WI38 (cell line): ENCODE data around the gene FYCO1.

ENCODE experiments used
- H3K4me3 ChIP-seq: 2 replicates; pipeline ENCODE4 v1.5.1; 2011; ENCODE audit warnings: low read depth, mild to moderate bottlenecking, control low read depth, low read length
- TF ChIP-seq, protein P1 (sequence below): IDR thresholded peaks from 2 replicates; pipeline ENCODE4 v1.5.1; 2012; ENCODE audit warnings: low read depth, mild to moderate bottlenecking, control low read depth, low read length

The FYCO1 gene

GRCh38 chr3:45980819-45981218 lies 14.8 kb downstream of the FYCO1 start:
- no peak overlapping the region for H3K4me3 ChIP-seq
- TF ChIP-seq, protein P1, sequence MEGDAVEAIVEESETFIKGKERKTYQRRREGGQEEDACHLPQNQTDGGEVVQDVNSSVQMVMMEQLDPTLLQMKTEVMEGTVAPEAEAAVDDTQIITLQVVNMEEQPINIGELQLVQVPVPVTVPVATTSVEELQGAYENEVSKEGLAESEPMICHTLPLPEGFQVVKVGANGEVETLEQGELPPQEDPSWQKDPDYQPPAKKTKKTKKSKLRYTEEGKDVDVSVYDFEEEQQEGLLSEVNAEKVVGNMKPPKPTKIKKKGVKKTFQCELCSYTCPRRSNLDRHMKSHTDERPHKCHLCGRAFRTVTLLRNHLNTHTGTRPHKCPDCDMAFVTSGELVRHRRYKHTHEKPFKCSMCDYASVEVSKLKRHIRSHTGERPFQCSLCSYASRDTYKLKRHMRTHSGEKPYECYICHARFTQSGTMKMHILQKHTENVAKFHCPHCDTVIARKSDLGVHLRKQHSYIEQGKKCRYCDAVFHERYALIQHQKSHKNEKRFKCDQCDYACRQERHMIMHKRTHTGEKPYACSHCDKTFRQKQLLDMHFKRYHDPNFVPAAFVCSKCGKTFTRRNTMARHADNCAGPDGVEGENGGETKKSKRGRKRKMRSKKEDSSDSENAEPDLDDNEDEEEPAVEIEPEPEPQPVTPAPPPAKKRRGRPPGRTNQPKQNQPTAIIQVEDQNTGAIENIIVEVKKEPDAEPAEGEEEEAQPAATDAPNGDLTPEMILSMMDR: no peak

GRCh38 chr3:45980229-45980813 lies 15.3 kb downstream of the FYCO1 start:
- TF ChIP-seq, protein P1: no peak
- H3K4me3 ChIP-seq: no peak overlapping the region

GRCh38 chr3:45979378-45979777 lies 16.2 kb downstream of the FYCO1 start:
- no peak overlapping the region for H3K4me3 ChIP-seq
- TF ChIP-seq, protein P1: no peak

- TF ChIP-seq, protein P1: no peak
- no peak overlapping the region for H3K4me3 ChIP-seq
Measured at GRCh38 chr3:45978006-45978761, 17.4 kb downstream of the FYCO1 start.

GRCh38 chr3:45976191-45977091 lies 19.2 kb downstream of the FYCO1 start:
- TF ChIP-seq, protein P1: no peak
- H3K4me3 ChIP-seq: no peak overlapping the region

GRCh38 chr3:45975686-45976085 lies 19.9 kb downstream of the FYCO1 start:
- H3K4me3 ChIP-seq: no peak overlapping the region
- TF ChIP-seq, protein P1: no peak
